ENCODE measurements around the gene CRYGD. TPM values are rescaled to one million over a fixed set of nuclear protein-coding genes. Genes with fewer than 3 reads are reported as not detected.
"Not testable (repeated sequence)": the region's sequence is repeated elsewhere in the genome, so short reads cannot be mapped to it uniquely, and the experiment has no call there.

Gene CRYGD
- total RNA-seq, 1 donor from 2014 or later: not detected

DNA sequence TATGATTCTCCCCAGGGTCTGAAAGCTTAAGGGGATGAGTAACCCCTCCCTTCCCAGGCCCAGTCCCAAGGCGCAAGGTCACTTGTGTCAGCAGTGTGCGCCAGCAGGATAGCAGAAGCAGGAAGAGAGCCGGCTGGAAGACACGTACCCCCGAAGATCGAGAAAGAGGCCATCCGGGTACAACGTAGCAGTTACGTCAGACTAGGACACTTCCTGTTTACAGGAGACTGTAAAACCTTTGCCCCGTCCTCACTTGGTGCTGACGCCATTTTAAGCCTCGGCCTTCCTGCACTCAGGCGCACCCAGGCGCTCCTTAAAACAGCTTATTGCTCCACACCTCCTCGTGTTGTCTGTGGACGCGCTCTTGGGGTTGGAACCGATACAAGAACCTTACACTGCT lies 15.1 kb upstream of the CRYGD start:
- H3K27me3 Mint-ChIP-seq (ENCODE audit: low read depth, unreplicated experiment): no peaks in the 10 kb centered on the region
- TF ChIP-seq EZH2 (IDR thresholded peaks at IDR 0.05; ENCODE audit: insufficient read depth, low read length): no peak
- no peak for TF ChIP-seq CTCF (IDR thresholded peaks at IDR 0.05; ENCODE audit: insufficient read depth, low read depth, low read length)
- no peaks in the 10 kb centered on the region for H3K27me3 ChIP-seq (ENCODE audit: insufficient read depth, low read length)
- no peak overlapping the region for H3K4me3 Mint-ChIP-seq (ENCODE audit: unreplicated experiment)
- H3K36me3 Mint-ChIP-seq (ENCODE audit: low read depth, unreplicated experiment): no peaks in the 10 kb centered on the region
- H3K36me3 ChIP-seq (ENCODE audit: insufficient read depth, low read length): no peaks in the 10 kb centered on the region
- no peak overlapping the region for H3K27ac ChIP-seq (ENCODE audit: low read depth, low read length)
- H3K79me2 ChIP-seq (ENCODE audit: insufficient read depth, low read length): no peaks in the 10 kb centered on the region
- no peak overlapping the region for H3K9ac ChIP-seq (ENCODE audit: low read length)
- no peak overlapping the region for H3K27ac Mint-ChIP-seq (ENCODE audit: unreplicated experiment)
- FAIRE-seq: no peak
- no peak for DNase-seq (ENCODE audit: low read depth)
- H3K4me1 Mint-ChIP-seq (ENCODE audit: low read depth, unreplicated experiment): peaks cover 2% of the 10 kb centered on the region
- H4K20me1 ChIP-seq (ENCODE audit: insufficient read depth, low read length): no peaks in the 10 kb centered on the region
- H3K4me2 ChIP-seq (ENCODE audit: low read length): no peak overlapping the region
- peaks cover 5% of the 10 kb centered on the region for H3K9me3 Mint-ChIP-seq (ENCODE audit: unreplicated experiment)
- H3K4me3 ChIP-seq (ENCODE audit: insufficient read depth, low read depth, low read length): no peak overlapping the region
- no peaks in the 10 kb centered on the region for H3K9me3 ChIP-seq (ENCODE audit: insufficient read depth, low read depth, low read length)
- no peaks in the 10 kb centered on the region for H3K4me1 ChIP-seq (ENCODE audit: insufficient read depth, low read length)
- no peak overlapping the region for H2AFZ ChIP-seq (ENCODE audit: low read depth, low read length)

GRCh38 chr2:208138334-208138733 lies 14.0 kb upstream of the CRYGD start:
- not testable (repeated sequence) for H3K27ac Mint-ChIP-seq (ENCODE audit: unreplicated experiment); H3K4me3 ChIP-seq (ENCODE audit: insufficient read depth, low read depth, low read length); FAIRE-seq; H2AFZ ChIP-seq (ENCODE audit: low read depth, low read length); H3K79me2 ChIP-seq (ENCODE audit: insufficient read depth, low read length); H3K36me3 Mint-ChIP-seq (ENCODE audit: low read depth, unreplicated experiment); H3K9ac ChIP-seq (ENCODE audit: low read length); H4K20me1 ChIP-seq (ENCODE audit: insufficient read depth, low read length); H3K4me1 Mint-ChIP-seq (ENCODE audit: low read depth, unreplicated experiment); H3K4me1 ChIP-seq (ENCODE audit: insufficient read depth, low read length); H3K27ac ChIP-seq (ENCODE audit: low read depth, low read length); H3K4me2 ChIP-seq (ENCODE audit: low read length); H3K36me3 ChIP-seq (ENCODE audit: insufficient read depth, low read length); H3K27me3 Mint-ChIP-seq (ENCODE audit: low read depth, unreplicated experiment); H3K27me3 ChIP-seq (ENCODE audit: insufficient read depth, low read length); DNase-seq (ENCODE audit: low read depth); H3K9me3 Mint-ChIP-seq (ENCODE audit: unreplicated experiment); H3K4me3 Mint-ChIP-seq (ENCODE audit: unreplicated experiment); H3K9me3 ChIP-seq (ENCODE audit: insufficient read depth, low read depth, low read length)

DNA sequence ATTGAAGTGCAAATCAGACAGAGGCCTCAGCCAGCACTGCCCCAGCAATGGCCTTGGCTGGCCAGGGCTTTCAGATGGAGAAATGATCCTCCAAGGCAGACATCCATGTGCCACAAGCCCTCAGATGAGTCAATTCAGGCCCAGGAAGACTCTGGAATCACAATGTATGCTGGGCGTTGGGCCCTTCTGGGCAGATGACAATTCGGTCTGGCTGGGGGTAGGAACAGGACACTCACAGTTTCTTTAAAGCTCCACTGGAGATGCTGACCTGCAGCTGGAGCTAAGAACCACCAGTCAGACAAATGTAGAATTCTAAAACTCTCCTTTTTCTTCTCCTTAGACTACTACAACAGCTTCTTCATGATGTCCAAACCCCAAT lies 12.4 kb upstream of the CRYGD start:
- no peak for DNase-seq (ENCODE audit: low read depth)
- H4K20me1 ChIP-seq (ENCODE audit: insufficient read depth, low read length): no peaks in the 10 kb centered on the region
- no peak overlapping the region for H3K4me2 ChIP-seq (ENCODE audit: low read length)
- peaks cover 2% of the 10 kb centered on the region for H3K4me1 Mint-ChIP-seq (ENCODE audit: low read depth, unreplicated experiment)
- H3K9me3 ChIP-seq (ENCODE audit: insufficient read depth, low read depth, low read length): no peaks in the 10 kb centered on the region
- H3K79me2 ChIP-seq (ENCODE audit: insufficient read depth, low read length): no peaks in the 10 kb centered on the region
- H3K4me1 ChIP-seq (ENCODE audit: insufficient read depth, low read length): no peaks in the 10 kb centered on the region
- no peaks in the 10 kb centered on the region for H3K27me3 ChIP-seq (ENCODE audit: insufficient read depth, low read length)
- FAIRE-seq: no peak
- H2AFZ ChIP-seq (ENCODE audit: low read depth, low read length): no peak overlapping the region
- H3K9ac ChIP-seq (ENCODE audit: low read length): no peak overlapping the region
- H3K4me3 Mint-ChIP-seq (ENCODE audit: unreplicated experiment): no peak overlapping the region
- no peaks in the 10 kb centered on the region for H3K36me3 ChIP-seq (ENCODE audit: insufficient read depth, low read length)
- H3K27ac Mint-ChIP-seq (ENCODE audit: unreplicated experiment): no peak overlapping the region
- H3K36me3 Mint-ChIP-seq (ENCODE audit: low read depth, unreplicated experiment): no peaks in the 10 kb centered on the region
- H3K27ac ChIP-seq (ENCODE audit: low read depth, low read length): no peak overlapping the region
- TF ChIP-seq CTCF (IDR thresholded peaks at IDR 0.05; ENCODE audit: insufficient read depth, low read depth, low read length) (no peak), EZH2 (IDR thresholded peaks at IDR 0.05; ENCODE audit: insufficient read depth, low read length) (no peak)
- no peak overlapping the region for H3K4me3 ChIP-seq (ENCODE audit: insufficient read depth, low read depth, low read length)
- no peaks in the 10 kb centered on the region for H3K27me3 Mint-ChIP-seq (ENCODE audit: low read depth, unreplicated experiment)
- H3K9me3 Mint-ChIP-seq (ENCODE audit: unreplicated experiment): peaks cover 5% of the 10 kb centered on the region

Data from astrocyte (in vitro differentiated cells and primary cell).